ELR (cell line): ENCODE results near the gene TULP4.
"Not testable (repeated sequence)": the region's sequence is repeated elsewhere in the genome, so short reads cannot be mapped to it uniquely, and the experiment has no call there.

ENCODE experiments used
- DNase-seq: peaks from one replicate; pipeline ENCODE4 v3.0.0-alpha.2; 2015; ENCODE audit warnings: low read depth

Gene TULP4

DNA sequence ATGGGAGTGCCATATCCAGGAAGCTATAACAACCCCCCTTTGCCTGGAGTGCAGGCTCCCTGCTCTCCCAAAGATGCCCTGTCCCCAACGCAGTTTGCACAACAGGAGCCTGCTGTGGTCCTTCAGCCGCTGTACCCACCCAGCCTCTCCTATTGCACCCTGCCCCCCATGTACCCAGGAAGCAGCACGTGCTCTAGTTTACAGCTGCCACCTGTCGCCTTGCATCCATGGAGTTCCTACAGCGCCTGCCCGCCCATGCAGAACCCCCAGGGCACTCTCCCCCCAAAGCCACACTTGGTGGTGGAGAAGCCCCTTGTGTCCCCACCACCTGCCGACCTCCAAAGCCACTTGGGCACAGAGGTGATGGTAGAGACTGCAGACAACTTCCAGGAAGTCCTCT, 191.0 kb downstream of the TULP4 start:
- DNase-seq: no peak

DNA sequence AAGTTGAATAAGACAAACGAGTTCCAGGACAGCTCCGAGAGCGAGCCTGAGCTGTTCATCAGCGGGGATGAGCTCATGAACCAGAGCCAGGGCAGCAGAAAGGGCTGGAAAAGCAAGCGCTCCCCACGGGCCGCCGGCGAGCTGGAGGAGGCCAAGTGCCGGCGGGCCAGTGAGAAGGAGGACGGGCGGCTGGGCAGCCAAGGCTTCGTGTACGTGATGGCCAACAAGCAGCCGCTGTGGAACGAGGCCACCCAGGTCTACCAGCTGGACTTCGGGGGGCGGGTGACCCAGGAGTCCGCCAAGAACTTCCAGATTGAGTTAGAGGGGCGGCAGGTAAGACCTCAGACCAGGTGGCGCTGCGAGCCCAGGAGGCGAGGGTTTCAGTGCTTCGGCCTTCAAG, 191.6 kb downstream of the TULP4 start:
- no peak for DNase-seq

DNA sequence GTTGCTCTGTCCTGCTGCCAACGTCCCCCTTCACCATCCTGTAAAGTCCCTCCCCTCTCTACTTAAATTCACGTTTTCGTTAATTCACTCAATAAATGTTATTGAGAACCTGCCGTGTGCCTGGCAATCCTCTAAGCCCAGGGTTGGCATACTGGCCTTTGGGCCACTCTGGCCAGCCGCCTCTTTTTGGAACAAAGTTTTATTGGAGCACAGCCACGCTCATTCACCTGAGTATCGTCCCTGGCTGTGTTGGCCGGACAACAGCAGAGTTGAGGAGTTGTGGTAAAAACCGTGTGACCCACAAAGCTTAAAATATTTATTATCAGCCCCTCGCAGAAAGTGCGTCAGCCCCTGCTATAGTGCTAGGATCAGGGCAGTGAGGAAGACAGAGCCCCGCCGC, 192.9 kb downstream of the TULP4 start:
- DNase-seq: no peak

DNA sequence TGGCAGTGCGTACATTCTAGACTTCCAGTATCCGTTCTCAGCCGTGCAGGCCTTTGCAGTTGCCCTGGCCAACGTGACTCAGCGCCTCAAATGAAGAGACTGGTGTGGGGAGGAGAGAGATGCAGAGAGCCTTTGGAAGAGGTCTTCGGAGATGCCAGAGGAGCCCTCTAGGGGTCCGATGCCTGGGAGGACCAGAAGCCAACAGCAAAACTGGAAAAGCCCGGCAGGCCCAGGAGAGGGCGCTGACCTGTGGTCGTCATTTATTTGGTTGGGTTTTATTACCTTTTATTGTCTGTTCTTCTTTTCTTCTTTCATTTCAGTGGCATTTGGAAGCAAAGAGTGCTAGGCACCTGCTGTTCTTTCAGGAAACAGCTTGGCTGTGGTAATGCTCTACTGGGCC, 194.3 kb downstream of the TULP4 start:
- DNase-seq: peak; percentile 57

DNA sequence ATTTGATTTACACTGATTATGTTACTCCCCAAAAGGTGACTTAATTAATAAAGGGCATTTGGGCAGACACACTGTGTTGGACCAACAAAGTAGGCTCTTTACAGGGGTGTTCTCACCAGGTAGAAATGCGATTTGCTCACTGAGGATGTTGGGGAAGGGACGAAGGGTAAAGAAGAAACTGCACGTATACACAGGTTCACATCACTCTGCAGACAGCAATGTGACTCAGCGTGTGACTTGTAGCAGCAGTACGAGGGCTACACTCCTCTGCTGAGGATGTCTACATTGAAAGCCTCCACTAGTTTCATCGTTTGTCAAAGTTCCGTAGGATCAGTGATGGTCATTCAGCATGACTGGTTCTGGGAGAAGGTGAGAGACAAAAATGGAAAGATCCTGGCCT, 194.9 kb downstream of the TULP4 start:
- no peak for DNase-seq

DNA sequence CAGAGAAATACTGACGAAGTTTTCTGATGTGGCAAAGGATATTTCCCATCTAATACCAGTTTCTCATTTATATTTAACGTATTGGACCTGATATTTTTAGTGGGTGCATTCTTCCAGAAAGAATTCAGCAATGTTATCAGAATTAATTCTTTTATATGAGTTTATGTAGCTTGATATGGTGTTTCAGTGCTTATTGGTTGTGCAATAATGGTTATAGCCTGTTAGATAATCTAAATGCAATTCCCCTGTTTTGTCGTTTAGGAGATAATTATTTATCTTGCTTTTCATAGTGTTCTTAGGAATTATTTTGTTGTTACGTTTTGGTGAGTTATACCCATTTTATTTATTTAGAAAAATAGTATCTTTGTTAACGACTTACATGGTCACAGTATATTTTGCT, 196.2 kb downstream of the TULP4 start:
- no peak for DNase-seq

DNA sequence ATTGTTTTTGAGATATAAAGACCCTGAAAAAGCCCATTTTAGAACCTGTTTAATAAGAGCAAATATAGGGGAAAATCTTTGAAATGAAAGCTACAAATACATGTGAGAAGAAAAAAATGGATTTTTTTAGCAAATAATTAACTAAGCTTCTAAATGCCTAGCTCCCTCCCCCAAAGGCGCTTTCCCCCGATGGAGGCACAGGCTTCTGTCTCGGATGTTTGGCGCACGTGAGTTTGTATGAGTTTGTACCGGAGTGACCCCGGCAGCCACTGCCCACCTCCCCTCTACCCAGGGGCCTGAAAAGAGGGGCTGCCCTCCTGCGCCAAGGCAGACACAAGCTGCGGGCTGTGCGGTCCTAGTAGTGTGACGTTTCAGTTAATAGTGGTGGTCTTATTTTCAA, 197.2 kb downstream of the TULP4 start:
- no peak for DNase-seq

DNA sequence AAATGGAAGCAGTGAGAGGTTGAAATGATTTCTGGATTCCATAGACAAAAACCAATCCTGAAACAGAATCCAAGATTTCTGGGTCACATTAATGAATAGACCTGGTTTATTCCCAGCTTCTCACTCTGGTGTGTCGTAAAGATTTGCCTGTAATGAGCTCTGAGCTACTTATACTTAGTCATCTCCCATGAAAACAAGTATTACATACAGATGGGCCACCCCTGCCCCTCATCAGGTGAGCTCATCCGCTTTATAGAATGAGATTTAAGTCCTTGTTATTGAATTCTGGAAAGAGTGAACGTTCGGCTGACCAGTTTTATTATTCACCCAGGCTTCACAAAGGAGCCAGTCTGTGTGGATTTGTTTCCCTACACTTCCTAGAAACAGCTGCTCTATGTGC, 200.5 kb downstream of the TULP4 start:
- DNase-seq: no peak

DNA sequence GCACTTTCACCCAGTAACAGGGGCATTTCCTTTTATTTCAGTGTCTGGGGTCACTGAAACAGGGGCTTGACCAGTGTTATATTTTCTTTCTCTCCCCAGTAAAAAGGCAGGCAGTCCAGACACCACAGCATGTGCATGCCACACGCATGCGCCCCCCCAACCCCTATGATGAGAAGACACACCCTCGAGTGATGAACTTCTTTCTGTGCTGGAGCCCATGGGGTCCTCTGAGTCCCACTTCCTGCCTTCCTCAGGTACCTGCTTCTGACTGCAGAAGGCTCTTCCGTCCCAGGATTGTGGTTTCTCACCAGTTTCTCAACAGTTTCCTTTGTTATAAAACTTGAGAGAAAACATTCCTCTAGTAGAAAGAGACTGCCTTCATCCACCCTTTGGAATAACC, 201.9 kb downstream of the TULP4 start:
- DNase-seq: no peak

DNA sequence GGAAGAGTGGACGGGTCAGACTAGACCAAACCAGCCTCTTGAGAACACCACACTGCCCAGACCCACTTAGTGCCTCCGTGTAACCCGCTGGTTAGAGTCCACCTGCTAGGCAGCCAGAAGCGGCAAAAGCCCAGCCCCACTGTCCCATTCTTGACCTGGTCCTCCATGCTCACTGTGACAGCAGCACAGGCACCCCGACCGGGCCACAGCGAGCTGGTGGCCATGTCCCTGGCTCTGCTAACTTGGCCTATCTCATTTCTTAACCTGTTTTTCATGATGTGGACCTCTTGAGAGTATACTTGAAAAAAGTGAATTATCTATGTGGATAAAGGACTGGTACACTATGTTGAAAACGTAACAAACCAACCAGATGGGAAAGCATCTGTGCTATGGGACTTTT, 202.7 kb downstream of the TULP4 start:
- no peak for DNase-seq

DNA sequence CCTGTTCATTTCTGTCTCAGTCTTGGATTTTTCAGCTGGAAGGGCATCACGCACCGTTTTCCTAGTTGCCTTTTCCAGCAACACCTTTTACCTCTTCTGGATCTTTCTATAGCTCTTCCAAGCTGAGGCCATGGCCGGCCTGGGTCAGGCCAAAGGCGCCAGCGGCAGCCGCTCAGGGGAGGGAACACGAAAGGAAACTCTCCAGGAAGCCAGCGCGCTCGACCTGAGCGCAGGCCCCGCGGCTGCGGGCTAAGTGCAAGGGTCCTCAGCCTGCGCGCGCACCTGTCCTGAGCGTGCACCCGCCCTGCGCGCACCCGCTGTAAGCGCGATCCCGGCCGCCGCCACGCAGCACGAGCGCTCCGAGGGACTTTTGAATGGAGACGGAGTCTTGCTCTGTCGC, 203.8 kb downstream of the TULP4 start:
- DNase-seq: no peak

DNA sequence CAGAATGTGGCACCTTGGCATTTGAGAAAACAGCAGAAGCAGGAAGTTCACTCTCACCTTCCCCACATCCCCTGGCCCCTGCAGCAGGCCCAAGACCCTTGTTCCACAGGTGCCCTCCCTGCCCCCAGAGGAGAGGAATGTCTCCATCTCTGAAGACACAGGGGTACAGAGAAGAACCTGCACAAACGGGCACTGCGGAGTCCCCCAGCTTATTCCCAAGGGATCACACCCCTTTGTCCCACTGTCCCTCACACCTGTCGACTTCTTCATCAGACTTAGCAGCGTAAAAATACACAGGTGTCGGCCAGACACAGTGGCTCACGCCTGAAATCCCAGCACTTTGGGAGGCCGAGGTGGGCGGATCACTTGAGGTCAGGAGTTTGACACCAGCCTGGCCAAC, 204.8 kb downstream of the TULP4 start:
- no peak for DNase-seq

DNA sequence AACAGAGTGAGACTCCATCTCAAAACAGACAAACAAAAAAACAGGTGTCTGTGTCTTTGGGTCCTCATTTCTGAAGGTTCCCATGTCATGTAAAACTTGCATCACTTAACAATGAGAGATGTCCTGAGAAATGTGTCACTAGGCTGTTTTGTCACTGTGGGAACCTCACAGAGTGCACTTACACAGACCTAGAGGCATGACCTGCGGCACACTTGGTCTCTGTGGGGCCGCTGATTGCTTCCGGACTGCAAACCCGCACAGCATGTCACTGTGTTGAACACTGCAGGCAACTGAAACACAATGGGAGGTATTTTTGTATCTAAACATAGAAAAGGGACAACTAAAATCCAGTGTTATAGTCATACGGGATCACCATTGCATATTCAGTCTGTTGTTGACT, 205.3 kb downstream of the TULP4 start:
- no peak for DNase-seq

DNA sequence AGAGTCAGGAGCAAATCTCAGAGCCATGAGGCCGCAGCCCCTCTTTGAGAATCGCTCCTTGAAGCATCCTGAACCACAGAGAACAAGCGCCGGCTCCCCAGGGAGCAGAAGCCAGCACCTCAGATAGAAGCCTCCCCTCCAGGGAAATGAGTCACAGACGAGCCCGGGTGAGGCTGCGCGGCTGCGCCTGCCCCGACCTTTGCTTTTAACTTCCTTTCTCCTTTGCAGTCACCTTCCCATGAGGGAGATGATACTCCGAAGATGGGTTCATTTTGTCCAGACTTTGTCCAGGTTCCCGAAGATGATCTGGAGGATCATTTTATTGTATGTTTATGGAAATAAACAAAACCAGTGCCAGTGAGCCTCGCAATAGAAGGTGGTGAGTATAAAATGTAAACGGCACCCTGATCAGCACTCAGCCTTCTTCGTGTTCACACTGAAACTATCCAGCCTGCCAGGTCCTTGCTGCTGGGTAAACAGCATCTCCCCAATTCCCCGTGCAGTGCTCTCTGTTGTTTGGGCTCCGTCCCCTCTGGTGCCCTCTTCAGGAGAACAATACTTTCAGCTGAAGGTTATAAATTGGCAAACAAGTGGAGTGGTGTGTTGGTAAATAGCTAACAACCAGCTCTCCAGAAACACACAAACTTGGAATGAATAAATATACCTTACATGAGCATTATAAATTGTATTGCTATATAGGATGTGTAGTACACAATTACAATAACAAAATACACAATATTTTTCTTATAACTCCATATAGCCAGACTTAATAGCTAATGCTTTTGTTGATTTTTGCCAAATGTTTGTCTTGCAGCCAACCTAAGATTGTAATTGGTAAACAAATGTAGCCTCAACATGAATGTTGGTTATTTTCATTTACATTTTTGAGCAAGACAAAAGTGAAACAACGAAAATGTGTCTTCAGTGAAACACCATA, 206.2 kb downstream of the TULP4 start:
- peak; percentile 90 for DNase-seq

DNA sequence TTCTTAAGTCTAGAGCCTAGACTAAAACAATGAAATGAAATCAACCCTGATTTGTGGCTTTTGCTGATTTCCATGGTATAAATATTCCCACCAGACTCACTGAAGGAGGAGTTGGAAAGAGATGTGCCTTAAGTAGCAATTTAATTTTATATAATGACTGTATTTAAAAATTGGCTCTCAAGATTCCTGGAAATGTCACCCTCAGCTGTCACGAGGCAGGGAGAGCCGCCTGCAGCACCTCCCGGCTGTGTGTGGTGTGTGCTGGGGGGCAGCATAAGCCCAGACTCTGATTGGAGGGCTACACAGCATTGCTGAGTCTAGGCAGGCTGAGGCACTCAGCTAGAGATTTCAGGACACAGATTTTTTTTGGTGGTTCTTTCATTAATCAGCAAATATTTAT, 207.0 kb downstream of the TULP4 start:
- DNase-seq: no peak

DNA sequence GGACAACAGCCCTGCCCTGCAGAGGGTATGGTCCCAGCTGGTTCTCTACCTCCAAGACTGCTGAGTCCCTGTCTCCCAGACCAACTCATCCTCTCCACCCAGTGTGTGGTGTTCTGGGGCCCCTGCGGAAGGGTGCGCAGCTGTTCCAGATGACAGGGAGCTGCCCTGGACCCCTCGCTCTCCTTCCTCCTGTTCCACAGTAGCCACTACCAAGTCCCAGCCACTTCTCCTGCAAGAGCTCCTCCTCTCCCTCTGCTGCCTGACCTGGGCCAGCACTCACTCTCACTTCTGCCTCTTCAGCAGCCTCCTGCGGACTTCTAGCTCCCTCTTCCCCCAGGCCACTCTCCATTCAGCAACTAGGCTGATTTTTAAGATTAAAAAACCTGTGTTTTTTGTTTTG, 207.5 kb downstream of the TULP4 start:
- no peak for DNase-seq

DNA sequence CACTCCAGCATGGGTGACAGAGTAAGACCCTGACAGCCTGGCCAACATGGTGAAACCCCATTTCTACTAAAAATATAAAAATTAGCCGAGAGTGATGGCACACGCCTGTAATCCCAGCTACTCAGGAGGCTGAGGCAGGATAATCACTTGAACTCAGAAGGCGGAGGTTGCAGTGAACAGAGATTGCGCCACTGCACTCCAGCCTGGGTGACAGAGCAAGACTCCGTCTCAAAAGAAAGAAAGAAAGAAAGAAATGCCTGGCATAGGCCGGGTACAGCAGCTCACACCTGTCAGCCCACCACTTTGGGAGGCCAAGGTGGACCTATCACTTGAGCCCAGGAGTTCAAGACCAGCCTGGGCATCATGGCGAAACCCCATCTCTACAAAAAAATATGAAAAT, 208.7 kb downstream of the TULP4 start:
- DNase-seq: not testable (repeated sequence)

DNA sequence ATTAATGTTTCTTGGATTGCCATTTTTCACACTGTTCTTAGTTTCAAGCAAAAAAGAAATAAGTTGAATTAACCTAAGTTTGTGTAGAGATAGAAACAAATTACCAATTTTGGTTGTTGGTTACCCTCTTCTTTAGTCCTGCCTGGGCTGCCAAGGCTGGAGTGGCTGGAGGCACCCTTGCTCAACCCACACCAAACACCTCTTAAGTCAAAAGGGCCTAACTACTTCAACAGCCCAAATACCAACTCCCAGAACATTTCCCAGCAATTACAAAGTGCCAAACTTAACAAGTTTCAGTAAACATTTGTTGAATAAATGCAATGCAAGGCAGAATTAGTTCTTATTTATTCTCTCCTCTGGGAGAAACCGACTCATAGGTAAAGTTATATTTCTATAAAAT, 209.5 kb downstream of the TULP4 start:
- no peak for DNase-seq

DNA sequence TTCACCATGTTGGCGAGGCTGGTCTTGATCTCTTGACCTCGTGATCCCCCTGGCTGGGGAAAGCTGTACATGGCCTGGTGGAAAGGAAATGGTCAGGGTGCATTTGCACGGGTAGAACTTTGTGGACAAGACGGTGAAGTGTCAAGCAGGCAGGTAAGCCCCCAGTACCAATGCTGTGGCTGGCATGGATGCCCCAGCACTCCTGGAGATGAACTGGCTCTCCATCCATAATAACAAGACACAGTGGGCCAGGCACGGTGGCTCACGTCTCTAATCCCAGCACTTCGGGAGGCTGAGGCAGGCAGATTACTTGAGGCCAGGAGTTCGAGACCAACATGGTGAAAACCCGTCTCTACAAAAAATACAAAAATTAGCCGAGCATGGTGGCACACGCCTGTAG, 210.4 kb downstream of the TULP4 start:
- DNase-seq: no peak

DNA sequence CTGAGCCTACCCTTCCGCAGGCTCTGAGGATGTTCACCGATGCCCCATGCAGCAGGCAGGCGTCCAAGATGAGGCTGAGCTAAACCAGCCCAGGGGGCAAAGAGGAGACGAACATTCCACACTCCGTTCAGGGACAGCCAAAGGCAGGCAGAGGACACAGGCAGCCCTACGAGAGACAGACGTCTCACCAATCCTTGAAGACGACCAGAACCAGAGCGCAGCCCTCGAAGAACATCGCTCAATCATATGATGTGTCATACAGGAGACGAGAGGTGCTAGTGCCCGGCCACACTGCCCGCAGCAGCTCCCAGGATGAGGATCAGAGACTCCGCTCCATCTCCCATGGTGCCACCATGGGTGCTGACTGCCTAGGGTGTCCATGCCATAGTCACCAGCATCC, 212.0 kb downstream of the TULP4 start:
- no peak for DNase-seq

DNA sequence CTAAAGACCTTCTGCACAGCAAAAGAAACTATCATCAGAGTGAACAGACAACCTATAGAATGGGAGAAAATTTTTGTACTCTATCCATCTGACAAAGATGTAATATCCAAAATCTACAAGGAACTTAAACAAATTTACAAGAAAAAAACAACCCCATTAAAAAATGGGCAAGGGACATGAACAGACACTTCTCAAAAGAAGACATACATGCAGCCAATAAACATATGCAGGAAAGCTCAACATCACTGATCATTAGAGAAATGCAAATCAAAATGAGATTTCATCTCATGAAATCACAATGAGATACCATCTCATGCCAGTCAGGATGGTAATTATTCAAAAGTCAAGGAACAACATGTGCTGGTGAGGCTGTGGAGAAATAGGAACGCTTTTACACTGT, 215.6 kb downstream of the TULP4 start:
- not testable (repeated sequence) for DNase-seq

DNA sequence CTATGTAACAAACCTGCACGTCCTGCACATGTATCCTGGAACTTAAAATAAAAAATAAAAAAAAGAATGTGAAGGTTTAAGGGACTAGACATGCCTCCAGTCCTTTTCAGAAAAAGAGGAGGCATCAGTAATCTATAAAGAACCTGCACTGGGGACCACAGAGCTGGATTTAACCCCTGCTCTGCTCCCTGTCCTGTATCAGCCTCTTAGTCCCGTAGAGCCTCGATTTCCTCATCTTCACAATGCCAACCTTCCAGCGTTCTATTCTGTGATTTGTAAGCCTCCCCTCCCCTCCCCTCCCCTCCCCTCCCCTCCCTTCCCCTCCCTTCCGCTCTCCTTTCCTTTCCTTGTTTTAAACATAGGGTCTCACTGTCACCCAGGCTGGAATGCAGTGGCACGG, 216.6 kb downstream of the TULP4 start:
- no peak for DNase-seq

DNA sequence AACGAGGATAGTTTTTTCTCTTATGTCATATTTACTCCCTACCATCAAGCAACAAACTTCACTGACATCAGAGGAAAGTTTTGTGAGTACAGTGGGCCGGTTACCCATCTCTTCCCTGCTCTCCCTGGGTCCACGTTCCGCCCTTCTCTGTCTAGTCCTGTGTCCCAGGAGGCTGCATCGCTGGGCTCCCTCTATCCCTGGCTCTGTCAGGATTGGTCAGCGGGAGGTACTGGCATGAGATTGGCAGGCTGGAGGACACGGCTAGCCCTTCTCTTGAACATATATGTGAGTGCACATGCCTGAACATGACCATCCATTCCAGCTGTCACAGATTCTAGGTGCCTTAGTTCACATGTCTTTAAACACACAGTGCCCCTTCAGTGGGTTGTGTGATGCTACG, 217.4 kb downstream of the TULP4 start:
- DNase-seq: no peak

DNA sequence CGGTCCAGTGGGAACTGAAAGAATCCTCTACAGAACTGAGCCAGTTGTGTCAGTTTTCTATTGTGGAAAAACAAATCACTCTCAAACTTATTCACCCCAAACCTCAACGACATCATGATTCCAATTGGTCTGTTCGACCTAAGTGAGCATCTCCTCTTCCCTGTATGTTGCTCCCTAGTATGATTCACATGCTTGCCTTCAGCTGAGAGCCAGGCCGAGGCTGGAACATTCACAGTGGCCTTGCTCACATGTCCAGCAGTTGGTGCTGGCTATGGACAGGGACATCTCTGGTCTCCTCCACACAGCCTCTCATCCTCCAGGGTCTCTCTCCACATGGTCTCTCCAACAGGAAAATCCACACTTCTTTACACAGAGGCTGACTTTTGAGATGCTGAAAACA, 219.3 kb downstream of the TULP4 start:
- DNase-seq: no peak
